Brain microvascular endothelial cell (primary cell): ENCODE data around the gene VGLL4.

Experiments used
- DNase-seq: peaks from one replicate; pipeline ENCODE4 v3.0.0-alpha.2; 2020
- H3K27ac ChIP-seq: fragments of 250-450 bp; sonication (Bioruptor Pico); 2 replicates; pipeline ENCODE4 v1.5.1; 2020; ENCODE audit warnings: mild to moderate bottlenecking, moderate library complexity
- H3K27me3 ChIP-seq: fragments of 250-450 bp; sonication (Bioruptor Pico); replicated peaks from 2 replicates; pipeline ENCODE4 v1.5.1; 2020; ENCODE audit warnings: mild to moderate bottlenecking
- H3K36me3 ChIP-seq: fragments of 250-450 bp; sonication (Bioruptor Pico); replicated peaks from 2 replicates; pipeline ENCODE4 v1.5.1; 2020; ENCODE audit warnings: mild to moderate bottlenecking
- H3K4me3 ChIP-seq: 2 replicates; pipeline ENCODE4 v1.5.1; 2011; ENCODE audit warnings: low read depth, mild to moderate bottlenecking, control low read depth, low read length, moderate library complexity
- in situ Hi-C: cut with HindIII; loops from 2 replicates; pipeline ENCODE4 v1.10.0; 2017; ENCODE audit warnings: low sequenced_read_pairs, low pct_ligation_motif_present
- TF ChIP-seq, protein P1 (sequence below): IDR thresholded peaks from 2 replicates; pipeline ENCODE4 v1.5.1; 2011; ENCODE audit warnings: low read depth, mild to moderate bottlenecking, moderate library complexity, low read length, control low read depth, inconsistent platforms; ENCODE audit errors: missing control alignments

The VGLL4 gene

DNA sequence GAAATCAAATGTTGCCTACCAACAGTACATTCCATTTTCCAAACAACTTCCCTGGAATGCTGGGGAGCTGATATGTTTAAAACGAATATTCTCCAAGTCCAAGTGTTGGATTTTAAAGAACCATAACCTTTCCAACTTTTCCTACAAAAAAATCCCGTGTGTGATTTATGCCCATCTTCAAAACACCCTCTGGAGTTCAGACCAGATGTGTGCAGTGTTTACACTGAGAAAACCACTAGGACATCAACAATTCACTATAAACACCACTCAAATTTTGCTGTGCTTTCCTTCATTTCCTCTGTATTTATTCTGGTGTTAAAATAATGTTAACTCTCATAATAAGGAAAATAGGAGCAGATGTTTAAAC lies 2.4 kb downstream of the VGLL4 start:
- TF ChIP-seq, protein P1, sequence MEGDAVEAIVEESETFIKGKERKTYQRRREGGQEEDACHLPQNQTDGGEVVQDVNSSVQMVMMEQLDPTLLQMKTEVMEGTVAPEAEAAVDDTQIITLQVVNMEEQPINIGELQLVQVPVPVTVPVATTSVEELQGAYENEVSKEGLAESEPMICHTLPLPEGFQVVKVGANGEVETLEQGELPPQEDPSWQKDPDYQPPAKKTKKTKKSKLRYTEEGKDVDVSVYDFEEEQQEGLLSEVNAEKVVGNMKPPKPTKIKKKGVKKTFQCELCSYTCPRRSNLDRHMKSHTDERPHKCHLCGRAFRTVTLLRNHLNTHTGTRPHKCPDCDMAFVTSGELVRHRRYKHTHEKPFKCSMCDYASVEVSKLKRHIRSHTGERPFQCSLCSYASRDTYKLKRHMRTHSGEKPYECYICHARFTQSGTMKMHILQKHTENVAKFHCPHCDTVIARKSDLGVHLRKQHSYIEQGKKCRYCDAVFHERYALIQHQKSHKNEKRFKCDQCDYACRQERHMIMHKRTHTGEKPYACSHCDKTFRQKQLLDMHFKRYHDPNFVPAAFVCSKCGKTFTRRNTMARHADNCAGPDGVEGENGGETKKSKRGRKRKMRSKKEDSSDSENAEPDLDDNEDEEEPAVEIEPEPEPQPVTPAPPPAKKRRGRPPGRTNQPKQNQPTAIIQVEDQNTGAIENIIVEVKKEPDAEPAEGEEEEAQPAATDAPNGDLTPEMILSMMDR, result no peak
- no peak for DNase-seq
- in situ Hi-C loops, result loop anchor here (25.0 kb wide), 1 partner anchor 254 kb away; no protein-coding TSS in a partner anchor

DNA sequence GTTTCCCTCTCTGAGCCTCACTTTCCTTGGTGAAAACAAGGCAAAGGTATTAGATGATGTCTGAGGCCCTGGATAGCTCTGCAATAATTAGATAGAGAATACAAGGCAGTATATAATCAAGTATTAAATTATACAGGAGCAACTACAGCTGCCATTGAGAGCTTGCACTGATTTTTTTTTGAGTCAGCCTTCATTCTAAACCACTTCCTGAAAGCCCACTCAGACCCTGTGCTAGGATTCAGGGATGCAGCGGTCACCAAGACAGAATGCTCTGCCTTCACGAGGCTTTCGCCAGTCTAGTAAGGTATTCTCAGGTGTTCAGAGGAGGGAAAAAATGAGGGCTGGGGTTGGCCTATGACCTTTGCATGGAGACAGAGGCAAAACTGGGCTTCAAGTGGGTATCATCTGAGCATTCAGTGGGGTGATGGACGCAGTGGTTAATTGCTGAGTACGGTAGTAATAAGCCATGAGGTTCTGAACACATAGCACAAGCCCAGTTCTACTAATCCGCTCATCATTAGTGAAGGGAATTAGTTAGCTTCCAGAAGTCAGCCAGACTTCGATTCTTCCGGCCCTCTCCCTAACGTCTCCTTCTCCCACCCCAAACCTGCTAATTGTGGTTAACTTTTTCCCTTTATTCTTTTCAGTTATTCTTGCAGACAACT lies 3.6 kb downstream of the VGLL4 start:
- Histone ChIP-seq H3K27me3 (no peaks in the 10 kb centered on the region), H3K4me3 (peak overlapping the region; percentile 96), H3K36me3 (no peaks in the 10 kb centered on the region), H3K27ac (peak overlapping the region; percentile 0)
- TF ChIP-seq, protein P1, result no peak
- DNase-seq, result no peak
- in situ Hi-C loops, result loop anchor here (25.0 kb wide), 1 partner anchor 253 kb away; no protein-coding TSS in a partner anchor

More for the DNA sequence above, 2.4 kb downstream of the VGLL4 start:
- Histone ChIP-seq H3K27ac (peak overlapping the region; percentile 92), H3K27me3 (no peaks in the 10 kb centered on the region), H3K36me3 (no peaks in the 10 kb centered on the region), H3K4me3 (peak overlapping the region; percentile 96)

DNA sequence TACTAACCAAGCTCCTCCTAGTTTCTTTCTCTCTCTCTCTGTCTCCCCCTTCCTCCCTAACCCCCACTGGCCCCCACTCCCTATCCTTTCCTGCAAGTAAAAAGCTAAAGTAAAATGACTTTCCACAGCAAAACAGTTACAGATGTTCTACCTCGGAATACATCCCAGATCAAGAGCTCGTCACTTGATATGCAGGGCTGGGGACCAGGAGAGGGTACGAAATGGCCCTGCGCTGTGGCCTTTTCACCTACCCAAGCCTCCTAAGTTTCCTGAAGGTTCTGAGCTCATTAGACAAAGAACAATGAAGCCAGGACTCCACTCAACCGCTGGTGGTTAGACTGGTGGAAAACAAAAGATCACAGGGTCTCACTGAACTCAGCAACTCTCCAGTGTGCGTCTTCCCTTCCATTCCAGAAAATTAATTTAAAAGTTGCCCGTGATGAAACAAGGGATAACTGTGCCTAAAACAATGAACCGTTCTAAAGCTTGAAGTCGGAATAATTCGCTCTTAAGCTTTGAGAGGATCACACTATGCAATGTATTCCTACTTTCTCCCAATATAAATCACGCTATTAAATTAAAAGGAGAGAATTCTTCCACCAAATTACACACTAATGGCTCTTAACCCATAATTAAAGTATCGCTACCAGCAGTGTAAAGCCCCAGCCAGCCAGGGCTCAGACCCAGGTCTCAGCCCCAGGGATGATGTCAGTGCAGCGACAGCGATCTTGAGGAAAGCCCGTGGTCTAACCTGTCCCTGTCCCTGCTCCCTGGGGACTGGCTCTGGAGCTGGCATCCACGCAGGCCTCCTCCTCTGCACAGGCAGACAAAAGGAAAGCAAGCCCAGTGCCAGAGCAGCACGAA lies 5.0 kb downstream of the VGLL4 start:
- in situ Hi-C loops, result loop anchor here (25.0 kb wide), 1 partner anchor 251 kb away; no protein-coding TSS in a partner anchor
- H3K4me3 ChIP-seq, result peak overlapping the region; percentile 96
- no peak for DNase-seq
- peak overlapping the region; percentile 36 for H3K27ac ChIP-seq
- H3K36me3 ChIP-seq, result no peaks in the 10 kb centered on the region
- no peaks in the 10 kb centered on the region for H3K27me3 ChIP-seq
- TF ChIP-seq, protein P1, result no peak

DNA sequence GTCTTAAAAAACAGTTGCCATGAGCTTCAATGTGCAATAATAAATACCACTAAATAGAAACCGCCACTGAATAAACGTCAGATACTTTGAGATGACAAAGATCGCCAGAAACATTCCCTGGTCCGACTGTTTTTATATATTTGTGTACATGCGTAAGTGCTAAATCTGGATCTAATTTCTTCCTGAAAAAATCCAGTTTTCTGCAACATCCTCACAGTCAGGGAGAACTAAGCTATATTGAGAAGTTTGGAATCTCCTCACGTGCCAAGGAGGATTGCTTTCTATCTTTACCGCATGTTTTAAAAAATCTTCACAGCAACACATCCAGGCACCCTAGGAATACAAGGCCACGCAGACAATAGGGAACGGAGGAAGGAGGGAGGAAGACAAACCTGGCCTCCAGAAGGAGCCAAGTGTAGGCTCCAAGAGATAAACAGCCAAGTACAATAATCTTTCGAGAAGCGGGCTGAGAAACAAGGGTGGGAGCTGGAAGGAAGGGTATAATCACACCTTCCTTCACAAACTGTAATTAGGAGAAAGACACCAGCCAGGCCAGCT lies 5.7 kb downstream of the VGLL4 start:
- in situ Hi-C loops, result loop anchor here (25.0 kb wide), 1 partner anchor 251 kb away; no protein-coding TSS in a partner anchor
- Histone ChIP-seq H3K27ac (peak overlapping the region; percentile 36), H3K27me3 (no peaks in the 10 kb centered on the region), H3K36me3 (no peaks in the 10 kb centered on the region), H3K4me3 (peak overlapping the region; percentile 42)
- TF ChIP-seq, protein P1, result no peak
- DNase-seq, result no peak

DNA sequence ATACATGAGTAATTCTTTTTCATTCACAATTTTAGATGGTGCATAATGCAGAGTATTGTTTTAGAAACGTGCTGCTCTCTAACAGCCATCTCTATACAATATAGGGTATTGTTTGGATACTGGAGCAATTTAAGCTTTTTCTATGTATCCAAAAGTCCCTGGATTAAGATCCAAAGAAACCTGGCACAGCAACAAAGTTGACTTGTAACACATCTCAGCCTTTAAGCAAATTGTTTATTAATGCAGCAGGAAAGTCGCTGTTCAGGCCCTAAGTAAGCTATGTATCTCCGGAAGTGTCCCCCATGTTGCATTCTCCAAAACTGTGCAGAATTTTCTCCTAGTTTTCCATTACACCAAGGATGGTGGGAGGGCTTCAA lies 7.3 kb downstream of the VGLL4 start:
- Histone ChIP-seq H3K27ac (no peak overlapping the region), H3K27me3 (no peaks in the 10 kb centered on the region), H3K36me3 (no peaks in the 10 kb centered on the region), H3K4me3 (no peak overlapping the region)
- TF ChIP-seq, protein P1, result no peak
- in situ Hi-C loops, result loop anchor here (25.0 kb wide), 1 partner anchor 249 kb away; no protein-coding TSS in a partner anchor
- DNase-seq, result no peak
